ENCODE measurements around the gene CD6. TPM values are rescaled to one million over a fixed set of nuclear protein-coding genes. Genes with fewer than 3 reads are reported as not detected.
A peak's percentile ranks its signal among the peaks of the same experiment; 100 is the strongest.

Gene CD6, protein sequence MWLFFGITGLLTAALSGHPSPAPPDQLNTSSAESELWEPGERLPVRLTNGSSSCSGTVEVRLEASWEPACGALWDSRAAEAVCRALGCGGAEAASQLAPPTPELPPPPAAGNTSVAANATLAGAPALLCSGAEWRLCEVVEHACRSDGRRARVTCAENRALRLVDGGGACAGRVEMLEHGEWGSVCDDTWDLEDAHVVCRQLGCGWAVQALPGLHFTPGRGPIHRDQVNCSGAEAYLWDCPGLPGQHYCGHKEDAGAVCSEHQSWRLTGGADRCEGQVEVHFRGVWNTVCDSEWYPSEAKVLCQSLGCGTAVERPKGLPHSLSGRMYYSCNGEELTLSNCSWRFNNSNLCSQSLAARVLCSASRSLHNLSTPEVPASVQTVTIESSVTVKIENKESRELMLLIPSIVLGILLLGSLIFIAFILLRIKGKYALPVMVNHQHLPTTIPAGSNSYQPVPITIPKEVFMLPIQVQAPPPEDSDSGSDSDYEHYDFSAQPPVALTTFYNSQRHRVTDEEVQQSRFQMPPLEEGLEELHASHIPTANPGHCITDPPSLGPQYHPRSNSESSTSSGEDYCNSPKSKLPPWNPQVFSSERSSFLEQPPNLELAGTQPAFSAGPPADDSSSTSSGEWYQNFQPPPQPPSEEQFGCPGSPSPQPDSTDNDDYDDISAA
- total RNA-seq = 176 TPM

- peaks cover 24% of the 10 kb centered on the region for H3K4me1 ChIP-seq (ENCODE audit: insufficient read depth, low read length)
- no peaks in the 10 kb centered on the region for H3K9me3 ChIP-seq (ENCODE audit: low read depth, low read length)
- peak within 1 kb of the TSS; percentile 68 for H3K4me3 ChIP-seq (ENCODE audit: low read length)
- H3K27me3 ChIP-seq (ENCODE audit: insufficient read depth, low read length) = no peaks in the 10 kb centered on the region
These were observed at the start of gene CD6 for GRCh38 chr11:60971520-60971919. CD6 (plus strand) TSS chr11:60971680; CDS start chr11:60971866, 186 bp downstream.

DNA sequence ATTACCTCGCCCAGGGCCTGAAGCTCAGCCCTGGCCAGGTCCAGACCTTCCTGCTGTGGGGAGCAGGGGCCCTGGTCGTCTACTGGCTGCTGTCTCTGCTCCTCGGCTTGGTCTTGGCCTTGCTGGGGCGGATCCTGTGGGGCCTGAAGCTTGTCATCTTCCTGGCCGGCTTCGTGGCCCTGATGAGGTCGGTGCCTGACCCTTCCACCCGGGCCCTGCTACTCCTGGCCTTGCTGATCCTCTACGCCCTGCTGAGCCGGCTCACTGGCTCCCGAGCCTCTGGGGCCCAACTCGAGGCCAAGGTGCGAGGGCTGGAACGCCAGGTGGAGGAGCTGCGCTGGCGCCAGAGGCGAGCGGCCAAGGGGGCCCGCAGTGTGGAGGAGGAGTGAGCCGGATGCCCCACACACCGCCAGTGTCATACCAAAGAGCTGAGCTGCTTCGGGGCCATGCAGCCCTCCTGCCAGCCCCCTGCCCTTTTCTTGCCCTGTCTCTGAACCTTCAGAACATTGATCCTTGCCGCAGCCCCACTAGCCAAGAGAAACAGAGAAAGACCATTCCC is 49.6 kb upstream of the CD6 start:
- Histone ChIP-seq H3K9me3 (ENCODE audit: low read depth, low read length) (no peaks in the 10 kb centered on the region), H3K4me1 (ENCODE audit: insufficient read depth, low read length) (peaks cover 51% of the 10 kb centered on the region), H3K27me3 (ENCODE audit: insufficient read depth, low read length) (peaks cover 31% of the 10 kb centered on the region), H3K4me3 (ENCODE audit: low read length) (no peak overlapping the region)

GRCh38 chr11:60922906-60923305 is 48.6 kb upstream of the CD6 start:
- Histone ChIP-seq H3K9me3 (ENCODE audit: low read depth, low read length) (no peaks in the 10 kb centered on the region), H3K4me1 (ENCODE audit: insufficient read depth, low read length) (peaks cover 42% of the 10 kb centered on the region), H3K4me3 (ENCODE audit: low read length) (no peak overlapping the region), H3K27me3 (ENCODE audit: insufficient read depth, low read length) (peaks cover 33% of the 10 kb centered on the region)

GRCh38 chr11:60923326-60923725 is 48.2 kb upstream of the CD6 start:
- no peak overlapping the region for H3K4me3 ChIP-seq (ENCODE audit: low read length)
- H3K4me1 ChIP-seq (ENCODE audit: insufficient read depth, low read length) = peaks cover 37% of the 10 kb centered on the region
- H3K9me3 ChIP-seq (ENCODE audit: low read depth, low read length) = no peaks in the 10 kb centered on the region
- H3K27me3 ChIP-seq (ENCODE audit: insufficient read depth, low read length) = peaks cover 33% of the 10 kb centered on the region

DNA sequence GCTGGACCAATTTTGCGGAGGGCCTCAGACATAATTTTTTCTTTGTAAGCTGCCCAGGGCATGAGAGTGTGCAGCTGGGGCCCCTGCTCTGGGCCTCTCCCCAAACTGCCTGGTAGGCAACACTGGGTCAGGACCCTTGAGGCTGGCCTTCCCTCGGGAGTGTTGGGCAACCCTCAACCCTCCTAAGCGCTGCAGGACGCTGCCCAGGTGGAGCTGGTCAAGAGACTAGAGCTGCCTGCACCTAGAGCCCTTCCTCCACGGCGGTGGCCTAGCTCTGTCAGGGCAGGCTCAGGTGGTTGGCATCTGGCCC is 47.7 kb upstream of the CD6 start:
- H3K4me1 ChIP-seq (ENCODE audit: insufficient read depth, low read length) = peaks cover 33% of the 10 kb centered on the region
- peaks cover 33% of the 10 kb centered on the region for H3K27me3 ChIP-seq (ENCODE audit: insufficient read depth, low read length)
- H3K4me3 ChIP-seq (ENCODE audit: low read length) = no peak overlapping the region
- no peaks in the 10 kb centered on the region for H3K9me3 ChIP-seq (ENCODE audit: low read depth, low read length)

- Histone ChIP-seq H3K4me3 (ENCODE audit: low read length) (peak within 1 kb of the TSS; percentile 22), H3K27me3 (ENCODE audit: insufficient read depth, low read length) (peaks cover 33% of the 10 kb centered on the region), H3K4me1 (ENCODE audit: insufficient read depth, low read length) (peaks cover 28% of the 10 kb centered on the region), H3K9me3 (ENCODE audit: low read depth, low read length) (no peaks in the 10 kb centered on the region)
These were observed 47.2 kb upstream of the CD6 start, which contains the start of gene TMEM132A for GRCh38 chr11:60924110-60924905. TMEM132A (plus strand) TSS chr11:60924460; CDS start chr11:60924634, 174 bp downstream.

GRCh38 chr11:60924906-60925853 is 46.3 kb upstream of the CD6 start:
- no peaks in the 10 kb centered on the region for H3K9me3 ChIP-seq (ENCODE audit: low read depth, low read length)

GRCh38 chr11:60925868-60926267 is 45.6 kb upstream of the CD6 start:
- Histone ChIP-seq H3K9me3 (ENCODE audit: low read depth, low read length) (no peaks in the 10 kb centered on the region), H3K4me3 (ENCODE audit: low read length) (no peak overlapping the region), H3K27me3 (ENCODE audit: insufficient read depth, low read length) (peaks cover 33% of the 10 kb centered on the region), H3K4me1 (ENCODE audit: insufficient read depth, low read length) (peaks cover 19% of the 10 kb centered on the region)

More at GRCh38 chr11:60924906-60925853, 46.3 kb upstream of the CD6 start:
- H3K4me3 ChIP-seq (ENCODE audit: low read length) = peak overlapping the region; percentile 22
- peaks cover 19% of the 10 kb centered on the region for H3K4me1 ChIP-seq (ENCODE audit: insufficient read depth, low read length)
- peaks cover 33% of the 10 kb centered on the region for H3K27me3 ChIP-seq (ENCODE audit: insufficient read depth, low read length)

- peaks cover 33% of the 10 kb centered on the region for H3K27me3 ChIP-seq (ENCODE audit: insufficient read depth, low read length)
- H3K4me1 ChIP-seq (ENCODE audit: insufficient read depth, low read length) = peaks cover 23% of the 10 kb centered on the region
- H3K9me3 ChIP-seq (ENCODE audit: low read depth, low read length) = no peaks in the 10 kb centered on the region
- H3K4me3 ChIP-seq (ENCODE audit: low read length) = no peak overlapping the region
These were observed 45.0 kb upstream of the CD6 start for GRCh38 chr11:60926500-60926899.

DNA sequence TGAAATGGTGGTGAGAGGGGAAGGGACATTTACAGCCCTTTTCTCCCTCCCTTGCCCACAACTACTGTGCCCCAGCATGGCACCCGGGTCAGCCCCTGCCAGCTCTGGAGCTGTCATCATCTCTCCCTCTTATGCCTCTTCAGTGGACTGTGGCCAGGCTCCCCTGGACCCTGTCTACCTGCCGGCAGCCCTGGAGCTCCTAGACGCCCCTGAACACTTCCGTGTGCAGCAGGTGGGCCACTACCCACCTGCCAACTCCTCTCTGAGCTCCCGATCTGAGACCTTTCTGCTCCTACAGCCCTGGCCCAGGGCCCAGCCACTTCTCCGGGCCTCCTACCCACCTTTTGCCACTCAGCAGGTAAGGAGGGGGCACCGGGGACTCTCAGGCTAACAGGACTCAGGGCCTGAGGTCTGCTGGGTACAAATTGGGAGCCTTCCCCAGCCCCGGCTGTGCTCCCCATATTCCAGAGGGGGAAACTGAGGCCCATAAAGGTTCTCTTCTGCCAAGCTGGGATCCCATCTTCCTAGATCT is 44.4 kb upstream of the CD6 start:
- no peak overlapping the region for H3K4me3 ChIP-seq (ENCODE audit: low read length)
- H3K27me3 ChIP-seq (ENCODE audit: insufficient read depth, low read length) = peaks cover 33% of the 10 kb centered on the region

GRCh38 chr11:60927600-60927999 is 43.9 kb upstream of the CD6 start:
- H3K9me3 ChIP-seq (ENCODE audit: low read depth, low read length) = no peaks in the 10 kb centered on the region
- no peak overlapping the region for H3K4me3 ChIP-seq (ENCODE audit: low read length)
- peaks cover 33% of the 10 kb centered on the region for H3K27me3 ChIP-seq (ENCODE audit: insufficient read depth, low read length)
- H3K4me1 ChIP-seq (ENCODE audit: insufficient read depth, low read length) = peaks cover 29% of the 10 kb centered on the region

More for the DNA sequence above, 44.4 kb upstream of the CD6 start:
- Histone ChIP-seq H3K4me1 (ENCODE audit: insufficient read depth, low read length) (peaks cover 28% of the 10 kb centered on the region), H3K9me3 (ENCODE audit: low read depth, low read length) (no peaks in the 10 kb centered on the region)

DNA sequence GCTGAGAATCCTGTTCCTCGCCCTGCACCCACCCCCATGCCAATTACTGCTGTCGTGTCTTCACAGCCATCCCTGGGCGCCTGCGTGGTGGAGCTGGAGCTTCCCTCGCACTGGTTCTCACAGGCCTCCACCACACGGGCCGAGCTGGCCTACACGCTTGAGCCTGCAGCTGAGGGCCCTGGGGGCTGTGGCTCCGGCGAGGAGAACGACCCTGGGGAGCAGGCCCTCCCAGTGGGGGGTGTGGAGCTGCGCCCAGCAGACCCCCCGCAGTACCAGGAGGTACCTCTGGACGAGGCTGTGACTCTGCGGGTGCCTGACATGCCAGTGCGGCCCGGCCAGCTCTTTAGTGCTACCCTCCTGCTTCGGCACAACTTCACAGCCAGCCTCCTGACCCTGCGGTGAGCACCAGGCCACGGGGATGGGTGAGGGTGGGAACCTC is 42.9 kb upstream of the CD6 start:
- Histone ChIP-seq H3K4me3 (ENCODE audit: low read length) (no peak overlapping the region), H3K9me3 (ENCODE audit: low read depth, low read length) (no peaks in the 10 kb centered on the region), H3K4me1 (ENCODE audit: insufficient read depth, low read length) (peaks cover 31% of the 10 kb centered on the region), H3K27me3 (ENCODE audit: insufficient read depth, low read length) (peaks cover 31% of the 10 kb centered on the region)

DNA sequence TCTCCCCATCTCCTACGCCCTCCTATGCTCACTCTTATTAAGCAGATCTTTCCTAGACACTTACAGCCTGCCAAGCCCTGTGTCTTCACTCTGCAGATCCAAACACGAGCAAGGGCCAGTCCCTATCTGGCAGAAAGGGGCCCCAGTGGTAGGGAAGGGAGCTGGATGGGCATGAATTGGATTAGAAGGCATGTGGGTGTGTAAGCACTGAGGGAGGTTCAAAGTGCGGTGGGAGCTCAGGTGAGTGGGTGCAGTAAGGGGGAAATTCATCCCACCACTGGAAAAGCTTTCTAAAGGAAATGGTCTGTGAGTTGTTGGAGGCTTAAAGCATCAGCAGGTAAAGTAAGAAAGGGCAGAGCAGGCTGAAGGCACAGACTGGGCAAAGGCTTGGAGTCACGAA is 41.7 kb upstream of the CD6 start:
- peaks cover 21% of the 10 kb centered on the region for H3K27me3 ChIP-seq (ENCODE audit: insufficient read depth, low read length)
- no peak overlapping the region for H3K4me3 ChIP-seq (ENCODE audit: low read length)
- peaks cover 21% of the 10 kb centered on the region for H3K4me1 ChIP-seq (ENCODE audit: insufficient read depth, low read length)
- H3K9me3 ChIP-seq (ENCODE audit: low read depth, low read length) = no peaks in the 10 kb centered on the region

- peaks cover 15% of the 10 kb centered on the region for H3K4me1 ChIP-seq (ENCODE audit: insufficient read depth, low read length)
- peaks cover 15% of the 10 kb centered on the region for H3K27me3 ChIP-seq (ENCODE audit: insufficient read depth, low read length)
- H3K4me3 ChIP-seq (ENCODE audit: low read length) = no peak overlapping the region
- no peaks in the 10 kb centered on the region for H3K9me3 ChIP-seq (ENCODE audit: low read depth, low read length)
These were observed 41.1 kb upstream of the CD6 start for GRCh38 chr11:60930394-60930793.
